SKM-1 treated with dmso at 0.1 percent for 144 hours (cell line): ENCODE measurements around the gene GPD1.
A peak's percentile ranks its signal among the peaks of the same experiment; 100 is the strongest.
"Not testable (repeated sequence)": the region's sequence is repeated elsewhere in the genome, so short reads cannot be mapped to it uniquely, and the experiment has no call there.

Experiments
- DNase-seq: peaks from one replicate; lab custom pipeline; 2025; ENCODE audit not compliant: unreplicated experiment; lab: John Stamatoyannopoulos, UW

The GPD1 gene

DNA sequence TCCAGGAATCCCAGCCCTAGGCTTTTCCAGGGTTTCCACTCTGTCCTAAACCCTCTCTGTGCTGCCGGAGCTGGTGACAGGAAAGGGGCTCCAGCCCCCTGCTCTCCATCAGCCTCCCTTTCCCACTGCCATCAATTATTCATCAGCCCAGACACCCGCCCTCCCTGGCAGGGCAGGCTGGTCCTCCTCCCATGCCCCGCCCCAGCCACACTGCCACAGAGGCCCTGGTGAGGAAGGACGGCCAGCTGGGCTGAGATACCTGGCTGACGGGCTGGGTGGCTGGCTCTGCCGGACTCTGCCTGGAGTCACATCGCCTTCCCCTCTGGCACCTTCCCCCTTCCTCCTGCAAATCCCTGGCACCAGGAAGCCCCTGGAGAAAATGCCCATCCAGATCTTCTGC, 30.6 kb upstream of the GPD1 start:
- DNase-seq: no peak

- no peak for DNase-seq
Observed at GRCh38 chr12:50073712-50074111, 30.1 kb upstream of the GPD1 start.

DNA sequence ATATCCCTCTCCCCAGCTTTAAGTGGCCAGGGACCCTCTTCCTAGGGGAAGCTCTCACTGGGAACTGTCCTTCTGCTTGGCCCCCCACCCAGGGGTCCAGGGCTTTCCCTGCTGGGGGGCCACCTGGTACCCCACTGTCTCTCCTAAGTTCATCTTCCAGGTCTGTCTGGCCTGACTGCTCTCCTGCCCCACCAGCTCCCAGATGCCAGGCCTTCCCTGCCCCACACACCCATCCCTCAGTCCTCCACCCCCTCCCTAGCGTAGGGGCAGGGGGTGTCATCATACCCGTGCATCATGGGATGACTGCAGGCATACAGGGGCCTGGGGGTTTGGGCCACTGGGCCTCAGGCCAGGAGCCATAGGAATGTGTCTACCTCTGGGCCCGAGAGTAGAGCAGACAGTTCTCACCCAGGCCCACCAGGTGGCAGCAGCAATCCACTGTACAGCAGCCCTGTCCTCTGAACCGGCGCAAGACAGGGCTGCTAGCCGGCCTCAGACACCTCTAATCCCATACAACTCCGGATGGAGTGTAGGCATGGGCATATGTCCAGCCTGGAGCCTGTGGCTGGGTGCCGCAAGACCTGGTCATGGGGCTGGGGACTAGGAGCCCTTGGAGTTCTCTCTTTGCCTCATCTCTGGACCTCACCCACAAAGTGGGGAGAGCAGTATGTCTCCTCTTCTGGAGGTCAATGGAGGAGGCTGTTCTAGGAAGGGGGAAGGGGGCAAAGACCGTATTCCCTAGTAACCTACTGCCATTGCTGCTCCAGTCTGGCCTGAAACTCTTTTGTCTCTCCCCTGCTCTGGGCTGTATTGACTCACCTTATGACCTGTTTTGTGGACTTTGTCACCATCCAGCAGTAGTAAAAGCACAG, 28.6 kb upstream of the GPD1 start:
- DNase-seq: peak; percentile 54

DNA sequence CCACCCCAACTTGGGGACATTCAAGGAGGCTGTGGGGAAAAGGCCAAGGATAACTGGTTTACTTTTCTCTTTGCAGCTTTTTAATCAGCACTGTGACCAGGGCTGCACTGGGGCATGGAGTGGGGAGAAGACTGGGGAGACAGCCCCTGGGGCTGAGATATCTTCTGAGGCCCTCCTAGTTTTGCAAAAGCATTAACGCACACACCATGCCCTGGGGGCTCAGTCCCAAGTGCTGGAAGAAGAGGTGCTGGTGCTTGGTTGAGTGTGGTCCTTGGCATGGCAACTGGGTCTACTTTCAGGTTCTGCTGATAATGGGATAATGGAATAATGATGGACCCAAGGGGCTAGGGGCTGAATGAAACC, 28.0 kb upstream of the GPD1 start:
- DNase-seq: no peak

DNA sequence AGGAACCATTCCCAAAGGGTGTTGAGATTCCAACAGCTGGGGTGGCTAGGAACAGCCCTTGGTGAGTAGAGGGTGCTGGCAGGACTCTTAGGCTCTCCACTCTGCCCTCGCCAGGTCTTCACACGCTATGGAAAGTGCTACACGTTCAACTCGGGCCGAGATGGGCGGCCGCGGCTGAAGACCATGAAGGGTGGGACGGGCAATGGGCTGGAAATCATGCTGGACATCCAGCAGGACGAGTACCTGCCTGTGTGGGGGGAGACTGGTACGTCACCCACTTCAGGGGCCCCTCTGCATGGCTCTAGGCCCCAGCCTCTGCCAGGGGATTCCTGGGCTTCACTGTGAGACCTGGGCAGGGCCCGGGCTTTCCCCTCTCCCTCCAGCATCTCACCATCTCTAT, 26.7 kb upstream of the GPD1 start:
- no peak for DNase-seq

GRCh38 chr12:50078281-50078680, 25.5 kb upstream of the GPD1 start:
- DNase-seq: no peak

GRCh38 chr12:50079771-50080170, 24.0 kb upstream of the GPD1 start:
- no peak for DNase-seq

GRCh38 chr12:50081096-50081808, 22.6 kb upstream of the GPD1 start:
- DNase-seq: no peak

GRCh38 chr12:50082644-50083043, 21.2 kb upstream of the GPD1 start:
- no peak for DNase-seq

DNA sequence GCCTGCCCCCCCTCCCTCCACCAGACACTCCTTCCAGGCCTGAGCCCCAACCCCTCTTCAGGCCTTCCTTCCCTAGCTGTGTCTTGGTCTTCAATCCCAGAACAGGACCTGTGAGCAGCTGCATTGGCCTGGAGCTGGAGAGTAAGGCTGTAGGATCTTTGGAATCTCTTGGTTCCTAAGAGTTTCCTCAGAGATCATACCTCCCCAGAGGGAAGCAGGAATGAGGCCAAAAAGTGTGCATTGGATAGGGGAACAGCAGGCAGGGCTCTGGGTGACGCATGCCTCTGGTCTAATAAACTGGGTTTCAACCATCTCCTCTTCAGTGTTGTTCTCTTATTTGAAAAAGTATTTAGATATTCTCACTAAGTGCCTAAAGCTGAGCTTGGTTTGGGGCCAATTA, 20.5 kb upstream of the GPD1 start:
- DNase-seq: no peak

GRCh38 chr12:50084409-50084774, 19.4 kb upstream of the GPD1 start:
- DNase-seq: not testable (repeated sequence)

- peak; percentile 68 for DNase-seq
Observed at GRCh38 chr12:50084775-50085614, 18.8 kb upstream of the GPD1 start, which contains the start of gene SMARCD1. Gene SMARCD1 (plus strand): TSS chr12:50085342. CDS start chr12:50085370, 28 bp downstream.

DNA sequence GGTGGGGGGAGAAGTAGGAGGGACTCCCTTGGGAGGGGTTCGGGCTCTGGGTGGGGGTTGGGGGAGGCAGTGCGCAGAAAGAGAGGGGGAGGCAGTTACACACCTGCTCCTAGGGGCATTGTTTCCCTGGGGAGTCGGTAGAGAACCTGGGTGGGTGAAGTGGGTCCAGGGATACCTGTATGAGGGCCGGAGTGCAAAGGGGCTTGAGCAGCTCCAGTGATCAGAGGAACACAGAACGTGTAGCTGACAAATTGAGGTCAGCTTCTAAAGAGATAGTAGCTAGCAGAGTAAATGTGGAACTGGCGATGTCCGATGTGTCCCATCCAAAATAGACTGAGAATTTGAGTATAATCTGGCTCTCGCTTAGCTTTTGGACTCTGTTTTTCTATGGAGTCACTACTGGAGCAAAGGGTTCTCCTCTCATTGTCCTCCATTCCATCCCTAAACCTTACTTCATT, 18.2 kb upstream of the GPD1 start:
- DNase-seq: no peak

DNA sequence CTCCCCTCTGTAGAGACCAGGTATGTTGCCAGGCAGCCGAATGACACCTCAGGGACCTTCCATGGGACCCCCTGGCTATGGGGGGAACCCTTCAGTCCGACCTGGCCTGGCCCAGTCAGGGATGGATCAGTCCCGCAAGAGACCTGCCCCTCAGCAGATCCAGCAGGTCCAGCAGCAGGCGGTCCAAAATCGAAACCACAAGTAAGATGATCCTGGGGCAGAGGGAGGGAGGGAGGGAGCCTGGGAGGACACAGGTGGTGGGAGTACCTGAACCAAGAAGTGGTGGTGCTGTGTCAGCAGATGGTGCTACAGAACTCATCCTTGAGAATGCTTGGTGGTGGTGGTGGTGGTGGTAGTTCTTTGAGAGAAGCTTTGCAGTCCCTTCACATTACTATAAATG, 17.7 kb upstream of the GPD1 start:
- DNase-seq: no peak

- no peak for DNase-seq
Observed at GRCh38 chr12:50087151-50087550, 16.7 kb upstream of the GPD1 start.

DNA sequence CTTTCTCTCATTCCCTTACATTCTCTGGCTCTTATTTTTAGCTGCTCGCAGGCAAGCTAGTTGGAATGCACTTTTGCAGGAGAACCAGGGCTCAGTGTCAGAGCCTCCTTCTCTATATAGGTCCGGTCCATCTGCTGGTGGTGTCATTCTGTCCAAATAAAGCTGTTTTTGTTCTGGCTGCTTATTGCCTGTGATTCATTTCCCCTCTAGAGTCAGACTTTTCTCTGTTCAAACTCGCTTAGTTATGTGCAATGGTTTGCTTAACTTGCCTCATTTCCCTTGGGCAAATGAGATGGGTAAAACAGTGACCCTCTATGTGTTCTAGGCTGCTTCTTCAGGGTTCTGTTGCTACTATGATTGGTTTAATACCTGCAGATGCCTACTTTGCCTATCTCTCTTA, 15.8 kb upstream of the GPD1 start:
- no peak for DNase-seq

- DNase-seq: no peak
Observed at GRCh38 chr12:50088577-50089335, 15.1 kb upstream of the GPD1 start.

DNA sequence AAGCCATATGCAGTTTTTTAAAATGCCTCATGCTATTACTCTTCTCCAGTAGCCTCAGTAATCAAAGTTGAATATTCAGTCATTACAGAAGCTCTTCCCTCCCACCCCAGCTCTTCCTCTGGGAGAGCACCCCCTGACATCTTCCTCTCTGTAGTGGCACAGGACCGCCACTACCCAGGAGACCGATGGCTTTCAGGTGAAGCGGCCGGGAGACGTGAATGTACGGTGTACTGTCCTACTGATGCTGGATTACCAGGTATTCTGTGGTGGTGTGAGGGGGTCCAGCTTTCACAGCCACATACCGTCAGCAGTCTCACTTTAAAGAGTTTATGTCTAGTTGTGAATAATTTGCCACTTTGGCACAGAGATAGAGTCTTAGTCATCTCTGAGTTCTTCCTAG, 14.1 kb upstream of the GPD1 start:
- no peak for DNase-seq

DNA sequence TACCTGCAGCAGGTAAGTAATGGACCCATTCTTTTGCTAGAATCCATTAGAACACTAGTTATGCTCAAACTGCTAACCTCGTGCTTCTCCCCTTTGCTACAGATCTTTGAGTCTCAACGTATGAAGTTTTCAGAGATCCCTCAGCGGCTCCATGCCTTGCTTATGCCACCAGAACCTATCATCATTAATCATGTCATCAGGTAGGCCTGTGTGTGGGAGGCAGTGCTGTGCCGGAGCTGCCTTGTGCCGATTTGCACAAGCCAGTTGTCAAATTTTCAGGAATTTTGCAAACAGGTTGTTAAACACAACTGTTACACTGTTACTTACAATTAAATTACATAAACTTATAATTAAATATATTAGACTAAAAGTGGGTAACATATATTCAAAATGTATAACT, 13.4 kb upstream of the GPD1 start:
- DNase-seq: no peak

GRCh38 chr12:50097952-50098351, 5.9 kb upstream of the GPD1 start:
- no peak for DNase-seq
